HG03045 (cell line): ENCODE data around the gene C11orf58.

Experiments
- ATAC-seq: cut with Tn5 transposase; IDR thresholded peaks from one replicate; pipeline ENCODE4 v1.9.1; 2021; ENCODE audit warnings: mild to moderate bottlenecking, moderate library complexity; ENCODE audit not compliant: unreplicated experiment

C11orf58 gene

DNA sequence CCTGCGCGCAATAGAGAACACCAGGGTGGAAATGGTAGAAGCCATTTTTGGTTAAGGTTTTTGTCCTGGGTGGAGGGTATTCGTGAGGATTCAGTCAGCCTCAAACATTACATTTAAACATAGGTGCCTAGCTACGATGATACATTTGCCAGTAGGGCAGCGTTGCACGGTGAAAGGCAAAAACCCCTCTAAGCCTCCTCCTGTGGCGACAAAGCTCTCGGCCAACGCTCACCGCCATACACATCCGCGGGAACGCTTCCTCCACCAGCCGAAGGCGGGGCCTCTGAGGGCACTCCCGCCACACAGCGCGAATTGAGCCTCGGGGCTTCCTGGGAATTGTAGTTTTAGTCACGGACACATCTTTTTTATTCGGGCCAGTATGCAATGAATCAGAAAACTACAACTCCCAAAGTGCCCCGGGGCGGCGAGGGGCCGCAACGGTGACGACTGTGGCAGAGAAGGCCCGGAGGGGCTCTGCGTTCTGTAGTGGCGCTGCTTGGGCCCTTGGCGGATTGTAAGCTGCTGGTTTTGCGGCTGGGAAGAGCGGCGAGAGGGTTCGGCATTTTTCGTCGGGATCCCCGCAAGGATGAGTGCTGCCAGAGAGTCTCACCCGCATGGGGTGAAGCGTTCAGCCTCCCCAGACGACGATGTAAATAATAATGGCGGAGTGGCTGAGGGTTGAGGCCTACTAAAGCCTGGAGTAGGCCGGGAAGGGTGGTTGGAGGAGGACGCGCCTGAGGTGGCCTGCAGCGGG, at the start of gene C11orf58:
TSS of gene C11orf58 (plus strand) at position 455 of the 754 bp plus-strand sequence. CDS start at position 587, 132 bp downstream.
- ATAC-seq, result peak; percentile 98

DNA sequence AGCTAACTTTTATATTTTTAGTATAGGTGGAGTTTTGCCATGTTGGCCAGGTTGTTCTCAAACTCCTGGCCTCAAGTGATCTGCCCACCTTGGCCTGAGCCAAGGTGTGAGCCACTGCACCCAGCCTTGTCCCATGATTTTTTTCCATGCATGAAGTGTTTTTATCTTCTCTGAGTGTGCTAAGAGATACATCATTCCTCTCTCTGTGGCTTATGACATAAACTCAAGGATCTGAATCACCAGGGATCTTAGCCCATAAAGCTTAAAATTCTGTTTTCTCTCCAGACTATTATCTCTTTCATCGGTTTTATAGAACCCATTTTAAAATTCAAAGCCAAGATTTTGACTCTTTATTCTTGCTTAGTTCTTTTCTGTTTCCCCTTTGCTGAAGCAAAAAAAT, 48.4 kb upstream of the C11orf58 start:
- no peak for ATAC-seq

DNA sequence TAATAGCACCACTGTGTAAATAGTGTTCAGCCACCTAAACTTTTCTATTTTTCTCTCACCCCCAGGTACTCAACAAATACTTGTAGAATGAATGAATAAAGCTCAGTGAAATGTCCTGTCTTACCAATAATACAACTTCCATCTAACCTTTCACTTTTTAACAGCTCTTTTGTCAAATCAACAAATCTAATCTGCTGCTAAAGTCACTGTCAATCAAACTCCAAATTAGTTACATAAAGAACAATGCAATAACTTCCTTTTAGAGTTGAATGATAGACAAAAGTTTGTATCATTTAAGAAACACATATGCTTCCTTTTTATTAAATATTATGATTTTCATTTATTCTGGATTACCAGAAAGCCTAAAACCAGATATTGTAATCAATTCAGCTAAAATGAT, 34.7 kb upstream of the C11orf58 start:
- no peak for ATAC-seq

DNA sequence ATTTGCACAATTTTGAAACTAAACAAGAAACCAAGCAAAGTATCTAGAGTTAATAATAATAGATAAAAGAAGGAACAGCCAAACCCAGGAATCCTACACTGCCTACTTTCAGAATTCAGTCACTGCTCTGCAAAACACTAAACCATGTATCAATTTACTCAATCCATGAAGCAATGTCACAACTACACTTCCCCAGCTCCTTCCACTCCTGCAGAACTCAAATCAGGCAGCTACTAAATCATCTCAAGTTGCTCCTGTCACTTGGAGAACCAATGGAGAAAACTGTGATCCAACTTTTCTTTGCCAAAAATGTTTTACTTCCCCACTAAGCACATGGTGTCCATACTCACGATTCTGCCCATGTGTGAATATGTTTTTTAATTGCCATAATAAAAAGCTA, 24.9 kb upstream of the C11orf58 start:
- ATAC-seq, result no peak

DNA sequence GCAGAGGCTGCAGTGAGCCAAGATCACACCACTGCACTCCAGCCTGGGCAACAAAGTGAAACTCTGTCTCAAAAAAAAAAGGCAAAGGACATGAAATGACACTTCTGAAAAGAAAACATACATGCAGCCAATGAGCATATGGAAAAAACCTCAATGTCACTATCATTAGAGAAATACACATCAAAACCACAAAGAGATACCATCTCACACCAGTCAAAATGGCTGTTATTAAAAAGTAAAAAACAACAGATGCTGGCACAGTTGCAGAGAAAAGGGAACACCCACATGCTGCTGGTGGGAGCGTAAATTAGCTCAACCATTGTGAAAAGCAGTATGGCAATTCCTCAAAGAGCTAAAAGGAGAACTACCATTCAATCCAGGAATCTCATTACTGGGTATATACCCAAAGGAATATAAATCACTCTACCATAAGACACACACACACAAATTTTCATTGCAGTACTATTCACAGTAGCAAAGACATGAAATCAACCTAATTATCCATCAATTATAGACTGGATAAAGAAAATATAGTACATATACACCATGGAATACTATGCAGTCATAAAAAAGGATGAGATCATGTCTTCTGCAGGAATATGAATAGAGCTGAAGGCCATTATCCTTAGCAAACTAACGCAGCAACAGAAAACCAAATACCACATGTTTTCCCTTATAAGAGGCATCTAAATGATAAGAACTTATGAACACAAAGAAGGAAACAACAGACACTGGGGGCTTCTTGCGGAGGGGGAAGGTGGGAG, 15.7 kb upstream of the C11orf58 start:
- no peak for ATAC-seq

DNA sequence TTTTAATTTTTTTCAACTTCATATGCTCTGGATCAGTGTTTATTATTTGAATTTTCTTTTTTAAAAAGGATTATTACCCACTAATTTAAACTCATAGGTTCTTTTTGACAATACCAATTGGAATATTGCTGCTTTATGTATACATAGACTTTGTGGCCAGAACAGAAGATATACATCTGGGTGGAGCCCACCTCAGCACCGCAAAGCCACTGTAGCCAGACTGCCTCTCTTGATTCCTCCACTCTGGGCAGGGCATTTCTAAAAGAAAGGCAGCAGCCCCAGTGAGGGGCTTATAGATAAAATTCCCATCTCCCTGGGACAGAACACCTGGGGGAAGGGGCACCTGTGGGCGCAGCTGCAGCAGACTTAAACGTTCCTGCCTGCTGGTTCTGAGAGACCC, 10.6 kb upstream of the C11orf58 start:
- no peak for ATAC-seq

DNA sequence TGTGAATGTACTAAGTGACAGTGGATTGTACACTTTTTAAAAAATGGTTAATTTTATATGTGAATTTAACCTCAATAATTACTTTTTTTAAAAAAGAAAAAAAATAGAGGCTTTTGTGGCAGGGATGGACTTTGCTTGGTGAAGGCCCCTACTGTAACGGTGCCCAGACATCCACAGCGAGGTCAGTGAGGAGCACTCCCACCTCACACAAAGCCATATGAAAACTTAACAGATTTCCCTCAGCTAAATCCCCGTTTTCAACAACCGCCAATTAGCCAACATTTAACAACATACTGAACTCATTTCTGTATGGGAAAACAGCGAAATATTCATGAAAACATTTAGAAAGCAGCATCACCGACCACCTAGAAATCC, 642 bp upstream of the C11orf58 start:
- peak; percentile 14 for ATAC-seq

DNA sequence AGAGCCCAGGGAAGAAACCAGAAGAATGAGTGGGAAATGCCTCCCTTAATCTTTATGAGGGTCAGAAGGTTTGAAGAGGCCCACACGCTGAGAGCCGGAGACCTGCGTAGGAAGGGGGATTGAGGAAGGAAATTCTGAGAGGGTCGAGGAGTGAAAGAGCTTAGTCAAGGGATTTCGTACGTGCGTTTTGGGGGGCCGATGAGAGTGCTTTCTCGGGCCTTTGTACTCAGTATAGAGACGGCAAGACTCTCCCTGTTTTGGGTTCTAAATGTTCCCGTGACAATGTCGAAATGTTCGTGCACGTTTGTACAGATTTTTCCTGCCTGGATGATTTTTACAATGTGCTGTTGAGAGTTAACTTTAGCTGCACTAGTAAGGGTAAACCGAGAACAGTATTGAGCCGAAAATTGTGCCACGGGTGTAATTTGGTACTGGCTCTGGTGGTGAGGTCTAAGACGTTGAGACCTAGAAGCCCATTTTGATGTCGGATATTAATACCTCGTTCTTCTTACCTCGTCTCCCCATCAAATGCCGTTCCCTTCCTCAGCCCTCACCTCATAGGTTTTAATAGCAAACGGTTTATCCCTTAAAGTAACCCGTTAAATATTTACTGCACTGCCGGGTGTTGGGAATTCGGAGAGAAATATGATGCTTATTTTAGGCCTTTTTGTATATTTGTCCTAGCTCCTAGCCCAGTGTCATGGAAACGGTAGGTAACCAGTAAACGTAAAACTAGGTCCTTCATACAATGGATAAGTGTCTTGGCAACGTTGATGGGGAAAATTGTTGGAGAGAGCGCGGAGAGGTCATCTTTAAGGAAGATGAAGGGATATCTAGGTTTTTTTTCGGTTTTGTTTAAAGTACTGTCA, 734 bp downstream of the C11orf58 start:
- peak; percentile 4 for ATAC-seq

DNA sequence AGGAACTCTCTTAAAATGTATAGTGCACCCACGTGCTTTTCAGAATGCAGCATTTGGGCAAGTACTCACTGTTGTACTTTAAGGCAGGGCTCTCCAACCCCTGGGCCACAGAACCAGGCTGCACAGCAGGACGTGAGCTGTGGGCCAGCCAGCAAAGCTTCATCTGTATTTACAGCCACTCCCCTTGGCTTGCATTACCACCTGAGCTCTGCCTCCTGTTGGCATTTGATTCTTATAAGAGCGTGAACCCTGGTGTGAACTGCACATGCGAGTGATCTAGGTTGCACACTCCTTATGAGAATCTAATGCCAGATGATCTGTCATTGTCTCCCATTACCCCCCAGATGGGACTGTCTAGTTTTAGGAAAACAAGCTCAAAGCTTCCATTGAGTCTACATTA, 3.0 kb downstream of the C11orf58 start:
- ATAC-seq, result no peak

DNA sequence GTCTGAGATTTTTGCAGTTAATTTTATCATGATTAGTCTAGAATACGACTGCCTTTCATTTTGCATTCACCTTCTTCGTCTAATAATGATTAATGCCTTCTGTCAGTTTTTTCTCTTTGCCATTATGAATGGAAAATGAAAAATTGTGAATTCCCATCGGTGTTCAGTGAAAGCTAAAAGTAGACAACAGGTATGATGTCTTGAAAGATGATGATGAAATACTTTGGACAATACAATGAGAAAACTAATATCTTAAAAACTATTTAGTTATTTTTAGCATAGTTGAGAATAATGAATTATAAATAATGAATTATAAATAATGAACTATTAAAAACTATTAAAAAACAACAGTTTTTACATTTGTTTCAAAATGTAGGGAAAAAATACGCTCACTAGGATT, 5.0 kb downstream of the C11orf58 start:
- ATAC-seq, result no peak

DNA sequence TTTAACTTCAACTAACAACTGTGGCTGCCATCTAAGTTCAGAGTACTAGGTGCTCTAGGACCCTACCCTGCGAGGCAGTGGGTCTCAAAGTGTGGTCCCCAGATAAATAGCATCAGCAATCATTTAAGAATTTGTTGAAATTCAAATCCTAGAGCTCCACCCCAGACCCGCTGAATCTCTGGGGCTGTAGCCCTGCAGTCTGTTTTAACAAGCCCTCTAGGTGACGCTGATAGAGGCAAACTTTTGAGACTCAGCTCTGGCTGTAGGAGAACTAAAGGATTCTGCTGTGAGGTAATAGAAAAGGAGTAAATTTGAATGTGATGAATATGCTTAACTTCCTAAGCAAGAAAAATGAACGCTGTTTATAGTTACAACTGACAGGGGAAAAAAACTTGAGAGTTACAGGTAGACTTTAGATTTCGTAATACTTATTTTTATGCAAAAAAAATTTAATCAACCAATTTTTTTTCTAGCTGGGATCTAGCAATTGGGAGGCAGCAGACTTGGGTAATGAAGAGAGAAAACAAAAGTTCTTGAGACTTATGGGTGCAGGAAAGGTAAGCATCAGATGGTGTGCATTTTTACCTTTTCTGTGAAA, 5.8 kb downstream of the C11orf58 start:
- ATAC-seq, result no peak

DNA sequence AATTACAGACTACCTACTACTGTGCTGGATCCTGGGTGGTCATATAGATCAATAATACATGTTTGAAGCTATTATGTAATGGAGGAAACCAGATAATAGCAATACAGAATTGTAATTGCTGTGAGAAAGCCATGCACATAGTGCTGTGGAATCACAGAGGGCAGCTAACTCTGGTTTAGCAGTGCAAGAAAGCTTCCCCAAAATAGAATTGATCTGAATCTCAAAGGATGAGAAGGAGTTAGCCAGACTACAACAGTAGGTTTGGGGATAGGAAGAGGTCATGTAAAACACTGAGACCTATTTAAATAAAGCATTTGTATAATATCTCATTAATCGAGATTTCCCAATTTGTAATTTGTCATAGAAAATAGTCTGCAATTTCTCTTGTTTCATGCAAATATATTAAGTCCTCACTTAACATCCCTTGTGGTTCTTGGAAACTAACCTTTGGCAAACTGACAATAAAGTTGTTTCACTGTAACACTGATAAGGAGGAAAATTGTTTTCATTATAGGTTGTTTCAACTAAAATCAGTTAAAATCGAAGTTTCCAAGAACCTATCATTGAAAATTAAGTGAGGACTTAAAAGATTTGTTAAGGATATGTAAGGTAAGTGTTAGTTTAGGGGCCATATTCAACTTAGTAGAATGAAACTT, 7.6 kb downstream of the C11orf58 start:
- no peak for ATAC-seq

DNA sequence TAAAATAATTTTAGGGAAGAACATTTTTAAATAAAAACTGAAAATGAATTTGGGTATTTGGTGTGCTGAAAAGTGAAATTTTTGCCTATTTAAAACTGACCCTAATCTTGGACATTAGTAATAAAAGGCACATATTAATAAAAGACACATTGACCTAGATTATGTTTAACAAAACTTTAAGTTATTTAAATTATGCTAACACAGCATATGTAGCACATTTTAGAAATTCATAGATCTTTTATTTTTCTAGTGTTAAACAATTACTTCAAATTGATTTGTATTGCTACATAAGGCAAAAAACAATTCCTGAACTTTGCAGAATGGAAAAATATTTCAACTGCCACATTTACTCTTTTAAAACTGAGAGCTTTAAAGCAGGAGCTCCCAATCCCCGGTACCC, 10.6 kb downstream of the C11orf58 start:
- no peak for ATAC-seq

DNA sequence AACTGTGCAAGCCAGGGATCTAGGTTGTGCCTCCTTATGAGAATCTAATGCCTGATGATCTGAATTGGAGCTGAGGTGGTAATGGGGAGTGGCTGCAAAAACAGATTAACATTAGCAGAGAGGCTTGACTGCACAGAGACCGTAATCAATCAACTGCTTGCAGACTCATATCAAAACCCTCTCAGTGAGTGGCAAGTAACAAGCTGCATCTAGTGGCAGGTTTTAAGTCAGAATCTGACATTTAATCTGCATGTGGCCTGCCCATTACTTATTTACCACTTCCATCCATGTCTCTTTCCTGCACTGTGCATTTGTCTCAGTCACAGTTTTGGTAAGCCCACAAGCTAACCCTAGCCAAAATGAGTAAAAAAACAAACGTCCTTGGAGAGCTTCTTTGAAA, 11.2 kb downstream of the C11orf58 start:
- no peak for ATAC-seq

DNA sequence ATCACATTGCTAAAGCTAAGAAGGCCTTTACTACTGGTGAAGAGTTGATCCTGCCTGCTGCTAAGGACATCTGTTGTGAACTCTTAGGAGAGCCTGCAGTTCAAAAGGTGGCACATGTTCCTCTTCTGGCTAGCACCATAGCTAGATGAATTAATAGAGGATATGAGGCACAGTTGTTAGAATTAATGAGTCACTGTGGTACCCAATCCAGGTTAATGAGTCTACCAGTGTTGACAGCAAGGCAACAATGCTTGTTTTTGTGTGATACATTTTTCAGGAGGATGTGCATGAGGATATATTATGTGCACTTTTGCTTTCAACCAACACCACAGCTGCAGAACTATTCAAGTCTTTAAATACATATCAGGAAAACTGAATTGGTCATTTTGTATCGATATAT, 12.0 kb downstream of the C11orf58 start:
- ATAC-seq, result no peak

DNA sequence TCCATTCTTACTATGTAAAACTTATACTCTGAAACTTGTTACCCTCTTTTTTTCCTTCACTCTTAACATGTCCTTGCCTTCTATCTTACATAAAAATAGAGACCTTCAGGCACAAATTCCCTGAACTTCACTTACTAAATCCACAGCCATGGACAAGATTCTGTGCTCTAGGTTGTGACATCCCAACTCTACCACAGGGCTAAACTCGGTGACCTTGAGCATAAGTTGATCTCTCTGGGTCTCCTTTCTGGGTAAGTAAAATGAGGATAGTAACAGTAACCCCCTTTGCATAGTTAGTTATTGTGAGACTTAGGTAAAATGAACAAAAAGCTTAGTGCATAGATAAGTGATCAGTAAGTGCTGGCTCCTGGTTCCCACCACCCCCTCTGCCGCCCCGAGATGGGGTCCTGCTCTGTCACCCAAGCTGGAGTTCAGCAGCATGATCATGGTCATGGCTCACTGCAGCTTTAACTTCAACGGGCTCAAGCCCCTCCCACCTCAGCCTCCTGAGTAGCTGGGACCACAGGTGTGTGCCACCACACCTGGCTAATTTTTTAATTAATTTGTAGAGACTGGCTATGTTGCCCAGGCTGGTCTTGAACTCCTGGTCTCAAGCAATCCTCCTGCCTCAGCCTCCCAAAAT, 20.1 kb downstream of the C11orf58 start:
- no peak for ATAC-seq

DNA sequence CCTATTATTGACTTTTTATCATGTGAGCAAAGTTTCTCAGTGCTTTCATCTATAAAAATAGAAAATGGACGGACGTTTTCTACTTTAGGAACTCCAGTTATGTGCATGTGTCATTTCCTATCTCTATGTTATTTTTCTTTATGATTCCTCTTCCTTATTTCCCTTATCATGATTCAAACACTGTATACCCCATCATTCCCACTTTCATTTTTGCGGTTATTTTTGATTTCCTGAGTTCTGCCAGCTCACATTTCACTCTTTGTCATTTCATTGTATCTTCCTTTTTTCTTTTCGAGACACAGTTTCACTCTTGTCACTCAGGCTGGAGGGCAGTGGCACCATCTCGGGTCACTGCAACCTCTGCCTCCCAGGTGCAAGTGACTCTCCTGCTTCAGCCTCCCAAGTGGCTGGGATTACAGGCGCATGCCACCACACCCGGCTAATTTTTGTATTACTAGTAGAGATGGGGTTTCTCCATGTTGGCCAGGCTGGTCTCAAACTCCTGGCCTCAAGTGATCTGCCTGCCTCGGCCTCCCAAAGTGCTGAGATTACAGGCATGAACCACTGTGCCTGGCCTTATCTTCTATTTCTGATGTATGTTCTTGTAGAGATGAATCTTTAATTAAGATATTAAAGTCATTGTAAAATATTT, 21.5 kb downstream of the C11orf58 start:
- ATAC-seq, result no peak

DNA sequence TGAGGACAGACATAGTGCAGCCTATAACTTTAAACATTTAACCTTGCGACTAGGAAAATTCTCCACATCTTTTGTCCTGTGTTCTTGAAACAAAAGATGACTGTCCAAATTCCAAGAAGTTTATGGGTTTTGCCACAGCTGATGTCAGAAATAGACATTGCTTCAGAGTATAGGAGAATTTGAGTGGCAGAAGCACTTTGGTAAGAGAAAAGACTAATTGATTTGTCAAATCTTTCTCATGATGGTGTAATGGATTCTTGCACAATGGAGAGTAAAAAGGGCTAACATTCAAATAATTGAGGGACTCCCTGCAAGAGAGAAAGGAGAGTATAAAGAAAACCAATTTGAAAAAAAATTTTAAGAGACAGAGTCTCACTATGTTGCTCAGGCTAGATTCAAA, 25.3 kb downstream of the C11orf58 start:
- no peak for ATAC-seq

DNA sequence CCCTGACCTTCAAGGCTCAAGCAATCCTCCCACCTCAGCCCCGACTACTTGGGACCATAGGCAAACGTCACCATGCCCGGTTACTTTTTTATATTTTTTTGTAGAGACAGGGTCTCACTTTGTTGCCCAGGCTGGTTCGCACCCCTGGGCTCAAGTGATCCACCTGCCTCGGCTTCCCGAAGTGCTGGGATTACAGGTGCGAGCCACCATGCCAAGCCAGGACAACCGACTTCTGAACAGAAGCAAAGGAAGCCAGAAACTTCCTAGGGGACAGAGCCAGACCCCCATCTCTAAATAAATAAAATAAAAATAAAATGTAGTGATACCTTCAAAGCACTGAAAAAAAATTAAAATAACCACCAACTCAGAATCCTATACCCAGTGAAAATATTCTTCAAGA, 26.4 kb downstream of the C11orf58 start:
- ATAC-seq, result no peak

DNA sequence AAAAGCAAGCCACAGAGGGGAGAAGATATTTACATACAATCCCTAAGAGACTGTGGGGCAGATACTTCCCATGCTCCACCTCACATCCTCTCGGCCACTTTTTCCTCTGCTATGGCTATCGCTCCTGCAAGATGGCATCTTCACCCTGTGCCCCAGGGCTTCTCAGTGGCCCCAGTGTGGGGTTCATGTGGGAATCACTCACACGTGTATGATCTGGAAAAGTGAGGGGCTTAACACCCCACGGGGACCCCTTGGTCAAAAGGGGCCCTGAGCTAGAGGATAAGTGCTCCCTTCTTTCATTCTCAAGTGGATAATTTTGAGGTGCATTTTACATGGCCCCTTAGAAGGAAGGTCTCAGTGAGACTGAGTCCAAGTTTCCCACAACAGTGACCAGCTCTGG, 28.7 kb downstream of the C11orf58 start:
- no peak for ATAC-seq
